ENCODE results near the gene SLU7.

DNA sequence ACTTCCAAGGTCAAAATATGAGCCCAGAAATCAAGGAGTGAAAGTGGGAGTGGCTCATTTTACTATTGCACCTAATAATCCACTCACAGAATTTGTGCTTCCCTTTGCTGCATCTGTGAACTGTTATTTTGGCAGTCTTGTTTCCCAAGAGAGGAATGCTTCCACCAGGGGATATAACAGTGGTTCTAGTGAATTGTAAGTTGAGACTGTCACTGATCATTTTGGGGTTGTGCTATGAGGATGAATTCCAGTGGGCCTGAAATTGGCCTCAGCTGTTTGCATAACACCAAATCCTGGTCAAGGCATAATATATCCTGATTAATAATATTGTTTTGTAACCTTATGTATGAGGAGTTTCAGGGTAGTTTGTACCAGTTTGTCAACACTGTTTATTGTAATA lies 33.4 kb downstream of the SLU7 start:
- TF ChIP-seq, protein P1, sequence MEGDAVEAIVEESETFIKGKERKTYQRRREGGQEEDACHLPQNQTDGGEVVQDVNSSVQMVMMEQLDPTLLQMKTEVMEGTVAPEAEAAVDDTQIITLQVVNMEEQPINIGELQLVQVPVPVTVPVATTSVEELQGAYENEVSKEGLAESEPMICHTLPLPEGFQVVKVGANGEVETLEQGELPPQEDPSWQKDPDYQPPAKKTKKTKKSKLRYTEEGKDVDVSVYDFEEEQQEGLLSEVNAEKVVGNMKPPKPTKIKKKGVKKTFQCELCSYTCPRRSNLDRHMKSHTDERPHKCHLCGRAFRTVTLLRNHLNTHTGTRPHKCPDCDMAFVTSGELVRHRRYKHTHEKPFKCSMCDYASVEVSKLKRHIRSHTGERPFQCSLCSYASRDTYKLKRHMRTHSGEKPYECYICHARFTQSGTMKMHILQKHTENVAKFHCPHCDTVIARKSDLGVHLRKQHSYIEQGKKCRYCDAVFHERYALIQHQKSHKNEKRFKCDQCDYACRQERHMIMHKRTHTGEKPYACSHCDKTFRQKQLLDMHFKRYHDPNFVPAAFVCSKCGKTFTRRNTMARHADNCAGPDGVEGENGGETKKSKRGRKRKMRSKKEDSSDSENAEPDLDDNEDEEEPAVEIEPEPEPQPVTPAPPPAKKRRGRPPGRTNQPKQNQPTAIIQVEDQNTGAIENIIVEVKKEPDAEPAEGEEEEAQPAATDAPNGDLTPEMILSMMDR (IDR thresholded peaks at IDR 0.05): no peak
- TF ChIP-seq POLR2A (IDR thresholded peaks at IDR 0.05): no peak

Measured in suprapubic skin (tissue), 3 donors.